HuH-7.5 (cell line): ENCODE results near the gene ANKRD2.
"Not testable (repeated sequence)": the region's sequence is repeated elsewhere in the genome, so short reads cannot be mapped to it uniquely, and the experiment has no call there.

ENCODE experiments used
- DNase-seq: peaks from one replicate; pipeline ENCODE4 v3.0.0; 2011; ENCODE audit warnings: low spot score

Gene ANKRD2

DNA sequence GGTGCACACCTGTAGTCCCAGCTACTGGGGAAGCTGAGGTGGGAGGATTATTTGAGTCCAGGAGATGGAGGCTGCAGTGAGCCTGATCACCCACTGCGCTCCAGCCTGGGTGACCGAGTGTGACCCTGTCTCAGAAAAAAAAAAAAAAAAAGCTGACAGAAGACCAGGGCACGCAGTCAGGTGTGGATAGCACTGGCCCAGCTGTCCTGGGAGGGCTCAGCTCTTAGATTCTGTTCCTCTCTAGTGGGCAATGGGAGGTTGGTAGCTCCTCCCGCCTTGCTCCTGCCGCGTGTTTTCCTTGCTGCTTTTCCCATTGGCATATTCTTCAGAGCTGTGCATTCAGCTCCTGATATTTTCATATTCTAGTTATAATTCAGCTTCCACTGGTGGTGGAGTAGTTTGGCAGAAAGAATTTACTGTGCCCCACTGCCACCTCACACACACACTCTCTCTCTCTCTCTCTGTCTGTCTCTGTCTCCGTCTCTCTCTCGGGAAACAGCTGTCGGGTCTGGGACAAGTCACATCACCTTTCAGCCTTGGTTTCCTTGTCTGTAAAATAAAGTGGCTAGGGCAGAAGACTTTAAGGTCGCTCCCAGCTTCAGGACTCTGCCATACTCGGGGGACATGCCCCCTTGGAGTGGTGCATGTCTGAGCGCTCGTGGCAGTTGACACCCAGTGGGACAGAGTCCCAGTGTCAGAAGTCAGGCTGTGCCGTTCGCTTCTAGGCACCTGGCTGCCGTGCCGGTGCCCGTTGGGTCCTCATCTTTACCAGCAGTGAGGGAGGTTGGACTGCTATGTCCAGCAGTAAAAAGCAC lies 25.9 kb upstream of the ANKRD2 start:
- no peak for DNase-seq

DNA sequence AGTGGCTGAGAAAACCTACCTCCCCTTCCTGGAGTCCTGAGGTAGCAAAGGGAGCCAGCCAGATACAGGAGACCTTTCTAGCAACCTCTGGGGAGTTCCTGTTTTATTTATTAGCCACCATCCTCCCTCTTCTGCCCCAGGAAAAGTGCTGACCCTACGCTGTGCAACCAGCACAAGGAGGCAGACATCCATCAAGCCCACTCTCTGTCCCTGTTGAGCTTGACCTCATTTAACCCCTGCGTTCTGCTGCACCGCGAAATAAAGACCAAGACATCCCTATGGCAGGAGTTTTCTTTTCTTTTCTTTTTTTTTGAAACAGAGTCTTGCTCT lies 25.3 kb upstream of the ANKRD2 start:
- DNase-seq = no peak

DNA sequence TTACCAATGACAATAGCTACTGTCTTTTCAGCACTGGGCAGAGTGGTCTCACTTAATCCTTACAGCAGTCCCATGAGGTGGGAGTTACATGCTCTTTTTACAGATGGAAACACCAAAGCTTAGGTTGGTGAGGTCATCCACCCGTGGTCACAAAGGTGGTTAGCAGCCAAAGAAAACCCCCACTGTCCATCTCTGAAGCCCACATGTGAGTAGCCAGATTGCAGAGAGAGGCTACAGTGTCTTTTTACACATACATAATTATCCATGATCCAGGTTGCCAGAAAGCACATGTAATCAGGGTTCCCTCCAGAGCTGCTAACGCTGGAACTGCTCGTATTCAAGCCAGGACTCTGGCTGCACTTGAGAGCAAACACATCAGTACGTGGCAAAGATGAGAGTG lies 24.6 kb upstream of the ANKRD2 start:
- DNase-seq = no peak

DNA sequence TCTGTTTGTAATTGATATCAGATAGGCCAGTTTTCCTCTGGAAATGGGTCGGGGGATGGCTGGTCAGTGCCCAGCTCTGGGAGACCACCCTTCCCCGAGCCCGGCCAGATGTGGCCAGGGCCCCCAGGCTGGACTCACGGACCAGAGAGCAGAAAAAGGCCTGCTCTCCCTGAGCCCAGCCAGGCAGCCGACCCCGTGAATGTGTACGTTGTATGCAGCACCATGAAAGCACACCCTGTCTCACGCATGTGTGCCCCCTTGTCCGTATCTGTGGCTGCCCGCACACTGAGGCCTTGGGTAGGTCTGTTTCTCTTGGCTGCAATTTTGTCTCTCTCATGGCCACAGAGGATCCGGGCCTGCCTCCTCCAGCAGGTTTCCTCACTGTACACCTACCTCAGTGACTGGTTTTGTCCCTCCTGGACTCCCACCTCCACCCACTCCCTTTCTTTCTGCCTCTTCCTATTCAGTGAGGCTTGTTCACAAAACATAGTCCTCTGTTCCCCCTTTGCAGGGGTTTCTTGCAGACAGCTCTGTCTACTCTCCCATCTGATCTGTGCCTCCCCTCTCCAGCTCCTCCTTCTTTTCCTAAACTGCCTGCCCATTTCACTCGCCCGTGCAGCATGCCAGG lies 23.6 kb upstream of the ANKRD2 start:
- DNase-seq = no peak

DNA sequence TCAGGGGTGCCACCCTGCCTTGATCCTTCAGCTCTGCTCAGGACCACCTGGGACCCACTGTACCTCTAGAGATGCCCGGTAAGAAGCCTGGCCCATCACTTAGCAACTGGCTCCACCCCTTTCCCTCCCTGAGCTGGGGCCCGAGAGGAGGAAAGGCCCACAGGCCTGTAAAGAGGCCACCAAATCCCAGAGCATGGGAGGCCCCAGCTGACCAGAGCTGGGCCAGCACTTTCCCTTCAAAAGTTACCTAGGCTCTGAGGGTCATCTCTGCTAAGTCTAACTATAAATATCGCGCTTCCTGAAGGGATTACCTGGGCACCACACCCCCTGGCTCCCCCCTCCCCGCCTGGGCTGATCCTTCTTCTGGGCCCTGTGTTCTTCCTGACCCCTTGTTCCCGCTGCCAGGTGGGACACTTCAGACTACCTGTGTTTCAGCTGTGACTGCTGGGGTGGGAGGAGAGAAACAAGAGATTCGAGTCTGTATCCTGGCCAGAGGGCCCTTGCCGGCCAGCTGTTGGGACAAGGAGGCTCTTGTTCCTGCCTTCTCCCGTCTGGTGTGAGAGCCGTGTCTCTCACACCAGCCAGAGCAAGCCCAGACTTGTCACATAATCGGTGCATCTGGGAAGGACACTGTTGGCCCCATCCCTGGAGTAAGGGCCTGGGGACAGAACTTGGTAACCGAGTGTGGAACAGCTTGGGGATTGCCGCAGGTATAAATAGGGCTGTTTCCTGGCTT lies 22.8 kb upstream of the ANKRD2 start:
- DNase-seq = no peak

DNA sequence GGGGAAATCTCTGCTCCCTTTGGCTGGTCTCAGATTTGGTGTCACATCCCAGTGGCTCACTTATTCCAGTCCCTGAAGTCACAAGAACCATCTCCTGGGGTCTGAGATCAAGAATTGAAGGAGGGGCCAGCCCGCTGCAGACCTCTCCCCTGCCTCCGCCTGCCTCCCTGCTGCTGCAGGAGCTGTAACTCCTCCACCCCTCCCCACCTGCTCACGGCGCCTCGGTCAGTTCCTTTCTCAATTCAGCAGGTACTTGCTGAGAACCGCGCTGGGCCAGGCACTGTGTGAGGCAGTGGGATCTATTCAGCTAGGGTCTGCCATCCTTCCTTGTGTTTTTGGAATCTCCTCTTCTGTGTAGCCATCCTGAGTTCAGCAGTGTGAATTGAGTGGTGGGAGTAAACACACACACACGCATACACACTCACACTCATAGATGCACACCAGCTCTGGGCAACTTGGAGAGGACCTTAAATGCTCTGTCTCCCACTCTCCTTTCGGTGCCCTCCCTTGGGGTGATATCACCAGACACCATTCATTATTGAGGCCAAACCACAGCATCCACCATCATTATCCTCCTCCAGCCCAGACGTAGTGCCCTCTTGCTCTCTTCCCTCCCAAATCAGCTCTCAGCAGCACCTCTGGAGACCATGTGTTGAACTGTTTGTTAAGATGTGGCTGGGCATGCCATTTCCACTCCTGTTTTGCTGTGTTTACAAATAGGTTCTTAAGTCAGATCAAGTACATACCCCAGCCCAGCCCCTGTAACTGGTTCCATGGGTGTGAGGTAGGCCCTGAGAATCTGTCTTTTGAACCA lies 22.0 kb upstream of the ANKRD2 start:
- no peak for DNase-seq

DNA sequence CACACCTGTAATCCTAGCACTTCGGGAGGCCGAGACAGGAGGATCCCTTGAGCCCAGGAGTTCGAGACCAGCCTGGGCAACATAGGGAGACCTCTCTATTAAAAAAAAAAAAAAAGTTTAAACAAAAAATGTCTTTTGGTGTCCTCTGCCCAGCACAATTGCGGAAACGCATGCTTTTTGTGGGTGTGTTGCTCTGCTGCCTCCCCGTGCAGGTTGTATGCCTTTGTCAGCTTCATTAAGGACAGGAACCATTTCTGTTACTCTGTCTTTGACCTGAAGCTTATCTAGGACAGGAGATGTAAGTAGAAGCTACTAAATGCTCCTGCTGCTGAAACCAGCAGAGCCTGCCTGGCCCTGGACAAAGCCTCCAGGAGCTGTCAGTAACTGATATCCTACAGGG lies 21.3 kb upstream of the ANKRD2 start:
- DNase-seq = no peak

DNA sequence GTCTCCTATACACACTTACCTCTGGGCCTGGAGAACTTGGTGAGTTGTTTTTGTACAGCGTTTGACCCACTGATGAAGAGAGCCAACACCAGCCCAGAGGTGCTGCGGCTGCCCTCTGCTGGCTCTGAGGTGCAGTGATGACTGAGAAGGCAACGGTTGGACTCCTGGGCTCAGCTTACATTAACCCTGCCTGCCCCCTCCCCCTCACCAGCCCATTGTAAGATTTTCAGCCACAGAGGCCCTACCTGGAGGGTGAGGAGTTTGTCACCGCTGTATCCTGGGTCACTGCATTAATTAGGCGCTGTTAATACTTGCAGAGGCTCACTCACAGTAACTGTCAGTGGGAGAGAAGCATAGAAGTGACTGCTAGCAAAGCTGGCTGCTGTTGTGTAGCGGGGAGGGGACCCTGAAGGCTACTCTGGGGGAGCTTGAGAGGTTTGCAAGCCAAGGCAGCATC lies 19.0 kb upstream of the ANKRD2 start:
- peak; percentile 70 for DNase-seq

DNA sequence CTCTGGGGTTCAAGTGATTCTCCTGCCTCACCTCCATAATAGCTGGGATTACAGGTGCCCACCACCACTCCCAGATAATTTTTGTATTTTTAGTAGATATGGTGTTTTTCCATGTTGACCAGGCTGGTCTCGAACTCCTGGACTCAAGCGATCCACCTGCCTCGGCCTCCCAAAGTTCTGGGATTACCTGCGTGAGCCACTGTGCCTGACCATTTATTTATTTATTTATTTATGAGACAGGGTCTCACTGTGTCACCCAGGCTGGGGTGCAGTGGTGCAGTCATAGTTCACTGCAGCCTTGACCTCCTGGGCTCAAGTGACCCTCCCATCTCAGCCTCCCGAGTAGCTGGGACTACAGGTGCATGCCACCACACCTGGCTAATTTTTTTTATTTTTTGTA lies 18.2 kb upstream of the ANKRD2 start:
- not testable (repeated sequence) for DNase-seq

DNA sequence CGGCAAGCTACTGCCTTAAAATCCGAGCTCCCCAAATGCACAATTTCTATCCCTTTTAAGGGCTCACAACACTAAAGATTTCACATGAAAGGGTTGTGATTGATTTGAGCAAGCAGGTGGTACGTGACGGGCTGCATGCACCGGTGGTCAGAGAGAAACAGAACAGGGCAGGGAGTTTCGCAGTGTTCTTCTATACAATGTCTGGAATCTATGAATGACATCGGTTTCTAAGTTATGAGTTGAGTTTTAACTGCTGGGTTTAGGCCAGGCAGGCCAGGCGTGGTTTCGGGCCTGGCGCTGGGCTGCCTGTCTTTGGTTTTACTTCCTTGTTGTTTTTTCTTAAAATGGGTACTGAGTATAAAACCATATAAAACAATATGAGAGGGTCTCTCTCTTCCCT lies 17.0 kb upstream of the ANKRD2 start:
- not testable (repeated sequence) for DNase-seq

DNA sequence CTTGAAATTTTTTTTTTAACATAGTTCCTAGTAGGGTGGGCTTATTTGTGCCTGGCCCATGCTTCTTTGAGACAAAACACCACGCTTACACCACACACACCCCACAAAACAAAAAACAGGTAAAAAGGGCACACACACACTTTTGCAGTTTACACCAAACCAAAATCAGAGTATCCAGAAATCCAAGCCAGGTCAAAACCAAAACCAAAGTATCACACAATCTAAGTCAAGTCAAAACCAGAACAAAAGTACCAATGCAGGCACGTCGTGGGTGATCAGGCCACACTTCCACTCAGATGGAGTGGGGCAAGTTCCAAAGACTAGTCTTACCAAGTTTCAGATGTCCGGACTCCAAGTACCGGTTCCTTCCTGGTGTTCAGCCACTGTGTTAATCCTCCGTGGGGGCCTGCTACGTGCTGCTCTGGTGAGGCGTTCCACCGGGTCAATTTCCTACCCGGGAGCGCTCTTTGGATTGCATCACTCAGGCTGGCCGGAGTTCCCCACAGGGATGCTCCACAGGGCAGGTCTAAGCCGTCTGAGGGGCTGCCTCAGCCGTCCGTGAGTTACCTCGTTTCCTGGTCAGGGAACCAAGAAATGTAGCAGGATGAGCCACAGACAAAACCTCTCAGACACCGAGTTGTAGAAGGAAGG lies 11.7 kb upstream of the ANKRD2 start:
- DNase-seq = not testable (repeated sequence)

DNA sequence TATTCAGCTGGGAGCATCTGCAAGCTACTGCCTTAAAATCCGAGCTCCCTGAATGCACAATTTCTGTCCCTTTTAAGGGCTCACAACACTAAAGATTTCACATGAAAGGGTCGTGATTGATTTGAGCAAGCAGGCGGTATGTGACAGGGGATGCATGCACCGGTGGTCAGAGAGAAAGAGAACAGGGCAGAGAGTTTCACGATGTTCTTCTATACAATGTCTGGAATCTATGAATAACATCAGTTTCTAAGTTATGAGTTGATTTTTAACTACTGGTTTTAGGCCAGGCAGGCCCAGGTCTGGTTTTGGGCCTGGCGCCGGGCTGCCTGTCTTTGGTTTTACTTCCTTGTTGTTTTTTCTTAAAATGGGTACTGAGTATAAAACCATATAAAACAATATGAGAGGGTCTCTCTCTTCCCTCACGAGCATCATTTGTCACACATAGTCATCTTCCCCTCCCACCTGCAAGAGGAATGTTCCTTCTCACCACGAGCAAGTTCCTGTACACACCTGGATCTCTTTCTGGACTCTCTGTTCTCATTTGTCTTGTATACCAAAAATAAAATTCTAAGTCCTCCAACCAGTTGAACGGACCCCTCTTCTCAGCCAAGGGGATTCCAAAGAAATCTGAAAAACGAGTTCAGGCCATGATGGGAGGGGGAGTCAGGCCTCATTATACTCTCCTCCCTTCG lies 11.0 kb upstream of the ANKRD2 start:
- not testable (repeated sequence) for DNase-seq

DNA sequence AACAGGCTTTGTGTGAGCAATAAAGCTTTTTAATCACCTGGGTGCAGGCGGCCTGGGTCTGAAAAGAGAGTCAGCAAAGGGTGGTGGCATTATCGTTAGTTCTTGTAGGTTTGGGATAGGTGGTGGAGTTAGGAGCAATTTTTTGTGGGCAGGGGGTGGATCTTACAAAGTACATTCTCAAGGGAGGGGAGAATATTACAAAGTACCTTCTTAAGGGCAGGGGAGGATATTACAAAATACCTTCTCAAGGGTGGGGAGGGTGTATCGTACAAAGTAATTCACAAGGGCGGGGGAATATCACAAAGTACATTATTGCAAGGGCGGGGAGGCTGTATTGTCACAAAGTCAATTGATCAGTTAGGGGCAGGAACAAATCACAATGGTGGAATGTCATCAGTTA lies 10.2 kb upstream of the ANKRD2 start:
- DNase-seq = not testable (repeated sequence)

DNA sequence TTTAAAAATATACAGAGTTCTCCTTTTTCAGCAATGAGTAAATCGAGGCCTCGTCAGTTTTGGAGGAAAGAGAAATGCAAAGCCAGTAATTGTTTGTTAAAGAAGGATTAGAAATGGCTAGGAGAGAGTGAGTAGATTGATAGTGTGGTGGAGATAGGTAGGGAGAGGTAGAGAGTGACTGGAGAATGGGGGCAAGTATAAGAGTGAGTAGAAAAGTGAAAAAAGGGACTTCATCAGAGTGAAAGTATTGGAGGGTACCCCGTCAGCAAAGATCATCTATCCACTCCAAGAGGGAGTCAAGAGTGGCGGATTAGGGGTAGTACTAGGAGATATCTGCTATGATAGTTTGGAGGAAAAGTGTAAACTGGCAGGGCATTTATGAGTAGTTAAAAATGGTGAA lies 9.2 kb upstream of the ANKRD2 start:
- DNase-seq = no peak

DNA sequence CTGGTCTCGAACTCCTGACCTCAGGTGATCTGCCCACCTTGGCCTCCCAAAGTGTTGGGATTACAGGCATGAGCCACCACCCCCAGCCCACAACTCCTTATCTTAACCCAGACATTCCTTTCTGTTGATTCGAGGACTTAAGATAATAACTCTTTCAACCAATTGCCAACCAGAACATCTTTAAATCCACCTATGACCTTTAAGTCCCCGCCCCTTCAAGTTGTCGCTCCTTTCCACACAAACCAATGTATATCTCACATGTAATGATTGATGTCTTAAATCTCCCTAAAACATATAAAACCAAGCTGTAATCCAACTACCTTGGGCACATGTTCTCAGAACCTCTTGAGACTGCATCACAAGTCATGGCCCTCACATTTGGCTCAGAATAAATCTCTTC lies 7.8 kb upstream of the ANKRD2 start:
- no peak for DNase-seq

DNA sequence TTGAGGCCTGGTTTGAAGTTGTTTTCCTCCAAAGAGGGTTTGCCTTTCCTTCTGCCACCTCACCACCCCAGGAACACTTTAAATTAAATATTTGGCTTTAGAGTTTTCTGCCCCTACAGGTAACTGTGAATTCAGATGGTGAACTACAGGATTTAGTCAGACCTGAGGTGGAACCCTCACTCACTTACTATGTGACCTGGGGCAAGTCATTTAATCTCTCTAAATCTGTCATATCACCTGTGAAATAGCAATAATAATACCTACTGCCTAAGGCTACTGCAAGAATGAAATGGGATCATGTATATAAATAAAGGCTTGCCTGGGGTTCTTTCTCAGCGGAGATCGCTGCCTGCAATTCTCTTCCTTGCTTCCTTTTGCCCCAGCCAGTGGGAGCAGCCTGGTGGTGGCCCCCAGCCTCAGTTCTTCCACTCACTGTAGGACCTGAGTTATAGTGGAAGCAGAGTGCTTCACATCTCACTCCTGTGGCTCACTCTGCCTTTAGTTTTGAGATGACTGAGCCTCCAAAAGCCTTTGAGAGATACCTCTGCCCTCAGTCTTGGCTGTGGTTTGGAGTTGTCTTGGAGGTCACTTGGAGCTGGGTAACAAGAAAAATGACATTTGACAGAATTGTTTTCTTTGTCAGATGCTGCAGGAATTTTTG lies 6.1 kb upstream of the ANKRD2 start:
- no peak for DNase-seq

DNA sequence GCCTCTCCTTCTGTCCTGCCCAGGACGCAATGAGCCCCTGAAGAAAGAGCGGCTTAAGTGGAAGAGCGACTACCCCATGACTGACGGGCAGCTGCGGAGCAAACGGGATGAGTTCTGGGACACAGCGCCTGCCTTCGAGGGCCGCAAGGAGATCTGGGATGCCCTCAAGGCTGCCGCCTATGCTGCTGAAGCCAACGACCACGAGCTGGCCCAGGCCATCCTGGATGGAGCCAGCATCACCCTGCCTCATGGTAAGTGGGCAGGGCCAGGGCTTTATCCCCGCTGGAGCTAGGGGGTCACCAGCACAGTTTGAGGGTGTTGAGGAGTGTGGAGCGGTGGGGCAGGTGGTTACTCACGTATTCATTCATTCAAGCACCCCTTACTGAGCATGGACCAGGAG lies 4.7 kb upstream of the ANKRD2 start:
- no peak for DNase-seq

DNA sequence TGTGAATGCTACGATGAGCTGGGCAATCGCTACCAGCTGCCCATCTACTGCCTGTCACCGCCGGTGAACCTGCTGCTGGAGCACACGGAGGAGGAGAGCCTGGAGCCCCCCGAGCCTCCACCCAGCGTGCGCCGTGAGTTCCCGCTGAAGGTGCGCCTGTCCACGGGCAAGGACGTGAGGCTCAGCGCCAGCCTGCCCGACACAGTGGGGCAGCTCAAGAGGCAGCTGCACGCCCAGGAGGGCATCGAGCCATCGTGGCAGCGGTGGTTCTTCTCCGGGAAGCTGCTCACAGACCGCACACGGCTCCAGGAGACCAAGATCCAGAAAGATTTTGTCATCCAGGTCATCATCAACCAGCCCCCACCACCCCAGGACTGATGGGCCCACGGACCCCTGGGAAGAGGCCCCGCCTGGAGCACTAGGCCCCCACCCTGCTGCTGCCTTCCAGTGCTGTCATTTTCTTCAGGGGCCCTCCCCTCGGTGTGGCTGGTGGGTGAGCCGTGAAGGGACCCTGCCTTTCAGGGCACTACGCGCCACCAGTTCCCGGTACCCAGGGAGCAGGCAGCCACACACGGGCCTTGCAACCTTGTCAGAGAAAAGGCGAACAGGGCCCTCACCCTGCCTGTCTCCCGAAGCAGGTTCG lies 2.3 kb upstream of the ANKRD2 start:
- DNase-seq = no peak

DNA sequence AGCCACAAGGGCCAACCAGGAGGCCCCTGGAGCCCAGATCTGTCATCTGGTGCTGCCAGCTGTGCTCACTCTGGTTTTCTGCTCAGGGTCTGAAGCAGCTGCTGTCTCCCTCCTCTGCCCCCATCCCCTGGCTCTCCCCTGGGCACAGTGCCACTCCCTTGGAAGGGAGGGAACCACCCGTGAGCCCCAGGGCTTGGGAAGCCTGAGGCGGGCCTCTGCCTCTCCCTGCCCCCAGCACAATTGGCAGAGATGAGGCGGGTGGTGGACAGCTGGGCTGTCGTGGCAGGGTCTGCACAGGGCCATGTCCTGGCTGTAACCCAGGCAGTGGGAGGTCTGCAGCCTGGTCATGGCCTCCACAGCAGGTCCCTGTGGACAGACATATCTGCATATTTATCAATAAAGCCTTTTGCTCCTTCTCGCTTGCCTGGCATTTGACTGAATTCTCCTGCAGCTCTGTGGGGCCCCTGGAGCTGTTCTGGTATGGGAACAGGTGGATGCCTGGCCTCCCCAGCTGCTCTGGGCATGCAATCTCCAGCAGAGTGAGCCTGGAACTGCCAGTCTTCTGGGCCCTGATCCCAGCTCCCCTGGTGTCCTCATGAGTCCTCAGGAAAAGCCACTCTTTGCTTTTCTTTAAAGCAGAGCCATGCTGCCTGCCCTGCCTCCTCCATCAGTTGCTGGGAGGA lies 1.6 kb upstream of the ANKRD2 start:
- no peak for DNase-seq

DNA sequence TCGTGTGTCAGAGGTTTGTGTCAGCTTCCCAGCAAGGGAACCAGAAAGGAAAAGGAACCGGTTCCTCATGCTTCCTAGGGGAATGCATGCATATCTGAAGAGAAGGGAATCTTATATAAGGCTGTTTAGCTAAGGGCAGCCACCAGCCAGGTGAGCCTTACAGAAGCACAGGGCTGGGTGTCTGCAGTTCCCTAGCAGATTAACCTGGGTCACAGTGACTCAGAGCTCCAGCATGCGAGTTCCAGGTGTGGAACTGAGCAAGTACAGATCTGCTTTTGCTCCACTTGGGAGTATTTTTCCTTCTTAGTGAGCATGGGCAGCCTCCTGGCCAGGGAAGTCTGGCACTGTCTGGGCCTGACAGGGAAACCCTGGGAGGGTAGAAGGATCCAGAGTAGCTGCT lies 957 bp upstream of the ANKRD2 start:
- no peak for DNase-seq
